Endodermal cell (in vitro differentiated cells): ENCODE measurements around the gene GRM7. TPM values are rescaled to one million over a fixed set of nuclear protein-coding genes. Genes with fewer than 3 reads are reported as not detected.

ENCODE experiments used
- DNase-seq: peaks from one replicate; pipeline ENCODE4 v3.0.0-alpha.2; 2017
- H3K27ac ChIP-seq: 2 replicates; pipeline ENCODE4 v1.5.1; 2013; ENCODE audit warnings: mild to moderate bottlenecking, low read depth, low read length, moderate library complexity
- H3K27me3 ChIP-seq: 2 replicates; pipeline ENCODE4 v1.6.1; 2013; ENCODE audit warnings: mild to moderate bottlenecking, low read length, moderate library complexity; ENCODE audit not compliant: insufficient read depth, control insufficient read depth, poor library complexity, severe bottlenecking
- H3K36me3 ChIP-seq: 2 replicates; pipeline ENCODE4 v1.7.0; 2013; ENCODE audit warnings: mild to moderate bottlenecking, low read length, moderate library complexity; ENCODE audit not compliant: control insufficient read depth, insufficient read depth
- H3K4me1 ChIP-seq: one replicate; pipeline ENCODE4 v1.7.0; 2013; ENCODE audit warnings: low read length; ENCODE audit not compliant: control insufficient read depth, insufficient read depth
- H3K4me3 ChIP-seq: 2 replicates; pipeline ENCODE4 v1.5.1; 2013; ENCODE audit warnings: mild to moderate bottlenecking, low read length, moderate library complexity
- H3K9ac ChIP-seq: 2 replicates; pipeline ENCODE4 v1.6.1; 2013; ENCODE audit warnings: mild to moderate bottlenecking, low read length, moderate library complexity; ENCODE audit not compliant: poor library complexity, severe bottlenecking; ENCODE audit errors: extremely low read depth
- H3K9me3 ChIP-seq: 2 replicates; pipeline ENCODE4 v1.6.1; 2013; ENCODE audit warnings: mild to moderate bottlenecking, low read length, moderate library complexity; ENCODE audit not compliant: control insufficient read depth
- H3K27ac Mint-ChIP-seq: 2 replicates; pipeline ENCODE4 v1.8.0; 2020; ENCODE audit warnings: mixed read lengths
- H3K27me3 Mint-ChIP-seq: 2 replicates; pipeline ENCODE4 v1.8.0; 2021; ENCODE audit warnings: mild to moderate bottlenecking, mixed read lengths; ENCODE audit not compliant: insufficient read depth
- H3K36me3 Mint-ChIP-seq: 2 replicates; pipeline ENCODE4 v1.8.0; 2020; ENCODE audit warnings: low read depth, mixed read lengths
- H3K4me1 Mint-ChIP-seq: 2 replicates; pipeline ENCODE4 v1.8.0; 2020; ENCODE audit warnings: mixed read lengths
- H3K4me3 Mint-ChIP-seq: 2 replicates; pipeline ENCODE4 v1.8.0; 2020; ENCODE audit warnings: mild to moderate bottlenecking, moderate library complexity, mixed read lengths
- H3K9me3 Mint-ChIP-seq: 2 replicates; pipeline ENCODE4 v1.8.0; 2020; ENCODE audit warnings: mild to moderate bottlenecking, mixed read lengths
- CTCF ChIP-seq: fragments of 200-600 bp; sonication (generic); conservative IDR thresholded peaks from 2 replicates; pipeline ENCODE4 v1.5.0; 2021; ENCODE audit warnings: antibody characterized with exemption, mild to moderate bottlenecking
- WGBS, 2 experiments: methylation state at CpG; one replicate each; pipeline versions ENCODE4 v1.1.5 to v1.1.7; 2013; ENCODE audit warnings: missing lambda C conversion rate in 2 of 2, mixed read lengths in 1 of 2; ENCODE audit not compliant: insufficient coverage in 1 of 2, insufficient read length in 1 of 2; 5-methylcytosine and 5-hydroxymethylcytosine counted together
- total RNA-seq, 2 donors: library from RNA; stranded (reverse); fragmentation: NEBNext Ultra II Directional in 1 of 2; extraction: Animal tissue kit (Norgen Biotek cat#: 25700) in 1 of 2; gene quantifications; 2 replicates in 1 of 2; 3 replicates in 1 of 2; pipeline ENCODE4 v1.2.1, GENCODE V29; 2021

The GRM7 gene
- total RNA-seq, 2 donors from 2014 or later = 0.11 to 0.73 TPM

GRCh38 chr3:7209098-7209497, 348.2 kb downstream of the GRM7 start:
- no peak for DNase-seq
- no peak for TF ChIP-seq CTCF
- H3K9ac ChIP-seq = no peak overlapping the region
- no peaks in the 10 kb centered on the region for H3K27me3 Mint-ChIP-seq
- H3K27ac ChIP-seq = no peak overlapping the region
- H3K4me1 Mint-ChIP-seq = peaks cover 38% of the 10 kb centered on the region
- H3K4me3 Mint-ChIP-seq = no peak overlapping the region
- H3K27me3 ChIP-seq = no peaks in the 10 kb centered on the region
- peaks cover 7% of the 10 kb centered on the region for H3K4me1 ChIP-seq
- no peak overlapping the region for H3K27ac Mint-ChIP-seq
- no peaks in the 10 kb centered on the region for H3K36me3 Mint-ChIP-seq
- H3K36me3 ChIP-seq = no peaks in the 10 kb centered on the region
- H3K9me3 ChIP-seq = no peaks in the 10 kb centered on the region
- no peaks in the 10 kb centered on the region for H3K9me3 Mint-ChIP-seq
- H3K4me3 ChIP-seq = no peak overlapping the region

DNA sequence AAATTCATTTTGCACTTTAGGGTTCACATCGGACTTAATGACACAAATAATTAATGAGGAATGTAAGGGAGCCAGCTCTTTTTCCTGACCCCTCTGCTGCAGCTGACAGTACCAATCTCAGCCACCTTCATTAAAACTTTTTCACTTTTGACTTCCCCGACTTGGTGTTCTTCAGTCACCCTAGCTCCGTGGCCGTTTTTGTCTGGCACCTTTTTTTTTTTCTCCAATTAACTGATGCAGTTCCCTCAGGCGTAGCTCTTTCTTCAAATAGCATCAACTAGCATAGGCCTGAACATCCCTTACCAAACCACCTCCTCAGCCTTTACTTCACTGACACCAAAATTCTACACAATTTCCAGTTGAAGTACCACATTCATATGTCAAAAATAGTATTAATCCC, 350.8 kb downstream of the GRM7 start:
- Mint-ChIP-seq H3K27ac (no peak overlapping the region), H3K4me1 (peaks cover 37% of the 10 kb centered on the region), H3K27me3 (no peaks in the 10 kb centered on the region), H3K9me3 (no peaks in the 10 kb centered on the region), H3K4me3 (no peak overlapping the region), H3K36me3 (no peaks in the 10 kb centered on the region)
- H3K27ac ChIP-seq = no peak overlapping the region
- H3K9ac ChIP-seq = no peak overlapping the region
- 86 to 88% methylated on average over 5 of the region's 5 CpGs for WGBS, 2 experiments
- H3K4me1 ChIP-seq = peaks cover 7% of the 10 kb centered on the region
- H3K27me3 ChIP-seq = no peaks in the 10 kb centered on the region
- no peak for DNase-seq
- no peaks in the 10 kb centered on the region for H3K9me3 ChIP-seq
- no peaks in the 10 kb centered on the region for H3K36me3 ChIP-seq
- TF ChIP-seq CTCF = no peak
- H3K4me3 ChIP-seq = no peak overlapping the region

GRCh38 chr3:7215706-7216105, 354.8 kb downstream of the GRM7 start:
- Mint-ChIP-seq H3K36me3 (no peaks in the 10 kb centered on the region), H3K9me3 (no peaks in the 10 kb centered on the region), H3K27me3 (no peaks in the 10 kb centered on the region), H3K4me1 (peaks cover 27% of the 10 kb centered on the region), H3K27ac (no peak overlapping the region), H3K4me3 (no peak overlapping the region)
- Histone ChIP-seq H3K36me3 (no peaks in the 10 kb centered on the region), H3K9ac (no peak overlapping the region), H3K9me3 (no peaks in the 10 kb centered on the region), H3K27me3 (no peaks in the 10 kb centered on the region), H3K4me1 (peaks cover 7% of the 10 kb centered on the region), H3K27ac (no peak overlapping the region), H3K4me3 (no peak overlapping the region)
- no peak for DNase-seq
- 94 to 98% methylated on average over 2 to 3 of the region's 3 CpGs for WGBS, 2 experiments
- no peak for TF ChIP-seq CTCF
